Neutrophil (primary cell): ENCODE data around the gene OXCT1.

ENCODE experiments used
- H3K27ac ChIP-seq: fragments of 200-600 bp; sonication (generic); 2 replicates; pipeline ENCODE4 v1.5.1; 2016; ENCODE audit warnings: mild to moderate bottlenecking, moderate library complexity
- H3K27me3 ChIP-seq: fragments of 200-600 bp; sonication (generic); 2 replicates; pipeline ENCODE4 v1.6.0; 2016; ENCODE audit warnings: mild to moderate bottlenecking
- H3K36me3 ChIP-seq: fragments of 200-600 bp; sonication (generic); 2 replicates; pipeline ENCODE4 v1.5.1; 2017
- H3K4me1 ChIP-seq, 2 experiments: fragments of 200-600 bp in 1 of 2; sonication (generic) in 1 of 2; 1 replicate in 1 of 2; 2 replicates in 1 of 2; pipeline versions ENCODE4 v1.5.1 to v1.6.1; 2013 to 2016; ENCODE audit warnings: low read depth in 1 of 2, low read length in 1 of 2, mild to moderate bottlenecking in 1 of 2, moderate library complexity in 1 of 2; ENCODE audit not compliant: control insufficient read depth in 1 of 2, insufficient read depth in 1 of 2
- H3K4me3 ChIP-seq, 2 experiments: fragments of 200-600 bp in 1 of 2; sonication (generic) in 1 of 2; 1 replicate in 1 of 2; 2 replicates in 1 of 2; pipeline ENCODE4 v1.5.1; 2013 to 2016; ENCODE audit warnings: low read depth in 1 of 2, low read length in 1 of 2, mild to moderate bottlenecking in 1 of 2, moderate library complexity in 1 of 2
- H3K9me3 ChIP-seq: fragments of 200-600 bp; sonication (generic); 2 replicates; pipeline ENCODE4 v1.5.1; 2016
- CTCF ChIP-seq: fragments of 200-600 bp; sonication (generic); IDR thresholded peaks from 2 replicates; pipeline ENCODE4 v1.5.1; 2016; ENCODE audit warnings: antibody characterized with exemption

Gene OXCT1

DNA sequence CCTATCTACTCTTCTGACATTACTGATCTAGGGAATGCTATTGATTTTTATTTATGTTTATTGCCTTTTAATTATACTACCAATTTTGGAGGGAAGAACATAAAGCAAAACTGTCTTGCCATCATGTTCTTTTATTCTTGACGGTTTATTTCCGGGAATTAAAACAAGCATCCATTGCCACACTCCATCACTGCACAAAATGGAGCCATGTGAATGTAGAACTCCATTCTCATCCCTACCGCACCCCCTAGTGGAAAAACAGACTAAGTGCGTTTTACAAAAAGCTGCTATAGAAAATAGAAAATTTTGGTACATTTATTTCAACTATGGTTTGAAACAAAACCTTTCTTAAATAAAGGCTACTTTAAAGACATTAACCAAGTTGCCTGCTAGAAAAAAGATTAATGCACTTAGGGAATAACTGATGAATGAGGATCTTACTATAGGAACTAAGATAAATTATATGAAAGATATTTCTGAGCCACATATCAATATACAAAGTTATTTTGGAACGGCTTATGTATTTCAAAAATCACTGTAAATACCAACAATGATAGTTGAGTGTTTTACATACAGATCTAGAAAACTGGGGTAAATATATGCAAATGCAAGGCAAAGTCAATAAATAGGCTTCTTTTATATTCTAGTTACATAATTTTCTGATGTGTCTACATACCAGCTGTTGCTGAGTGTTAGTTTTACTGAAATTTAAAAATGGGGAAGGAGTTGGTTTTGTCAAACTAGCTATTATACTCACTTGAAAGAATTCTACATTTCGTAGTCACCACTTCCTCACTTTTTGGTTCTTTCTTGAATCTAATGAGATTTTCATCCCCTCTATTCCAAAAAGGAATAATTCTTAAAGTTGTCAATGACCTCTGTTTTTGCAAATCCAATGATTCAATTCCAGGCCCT lies 26.5 kb downstream of the OXCT1 start:
- H3K4me3 ChIP-seq: no peak overlapping the region
- no peaks in the 10 kb centered on the region for H3K27me3 ChIP-seq
- H3K9me3 ChIP-seq: no peaks in the 10 kb centered on the region
- no peak overlapping the region for H3K27ac ChIP-seq
- H3K4me1 ChIP-seq: peaks cover 0 to 13% of the 10 kb centered on the region in 2 experiments
- H3K36me3 ChIP-seq: no peaks in the 10 kb centered on the region
- no peak for TF ChIP-seq CTCF

GRCh38 chr5:41842777-41843176 lies 27.4 kb downstream of the OXCT1 start:
- peaks cover 0 to 13% of the 10 kb centered on the region in 2 experiments for H3K4me1 ChIP-seq
- H3K27me3 ChIP-seq: no peaks in the 10 kb centered on the region
- H3K9me3 ChIP-seq: no peaks in the 10 kb centered on the region
- H3K27ac ChIP-seq: no peak overlapping the region
- no peak for TF ChIP-seq CTCF
- no peaks in the 10 kb centered on the region for H3K36me3 ChIP-seq
- no peak overlapping the region for H3K4me3 ChIP-seq

- no peak for TF ChIP-seq CTCF
- Histone ChIP-seq H3K27ac (no peak overlapping the region), H3K36me3 (no peaks in the 10 kb centered on the region), H3K27me3 (no peaks in the 10 kb centered on the region), H3K4me1 (peaks cover 0 to 13% of the 10 kb centered on the region in 2 experiments), H3K4me3 (no peak overlapping the region), H3K9me3 (no peaks in the 10 kb centered on the region)
Observed at GRCh38 chr5:41841325-41841724, 28.9 kb downstream of the OXCT1 start.

GRCh38 chr5:41840251-41840650 lies 30.0 kb downstream of the OXCT1 start:
- H3K9me3 ChIP-seq: no peaks in the 10 kb centered on the region
- no peaks in the 10 kb centered on the region for H3K36me3 ChIP-seq
- TF ChIP-seq CTCF: no peak
- H3K4me3 ChIP-seq: no peak overlapping the region
- no peaks in the 10 kb centered on the region for H3K27me3 ChIP-seq
- no peak overlapping the region for H3K27ac ChIP-seq
- H3K4me1 ChIP-seq: peaks cover 0 to 13% of the 10 kb centered on the region in 2 experiments

- no peaks in the 10 kb centered on the region for H3K4me1 ChIP-seq
- no peaks in the 10 kb centered on the region for H3K27me3 ChIP-seq
- H3K9me3 ChIP-seq: no peaks in the 10 kb centered on the region
- H3K27ac ChIP-seq: no peak overlapping the region
- H3K4me3 ChIP-seq: no peak overlapping the region
- no peaks in the 10 kb centered on the region for H3K36me3 ChIP-seq
- TF ChIP-seq CTCF: no peak
Observed at GRCh38 chr5:41837793-41838192, 32.4 kb downstream of the OXCT1 start.
